ENCODE data around the gene PIGP. TPM values are rescaled to one million over a fixed set of nuclear protein-coding genes. Genes with fewer than 3 reads are reported as not detected.

The PIGP gene
- total and polyA plus RNA-seq, 2 of the 8 experiments (the other 6 are each of a cell fraction or from before 2014, with no cell fraction given), result 11.3 to 18.0 TPM

DNA sequence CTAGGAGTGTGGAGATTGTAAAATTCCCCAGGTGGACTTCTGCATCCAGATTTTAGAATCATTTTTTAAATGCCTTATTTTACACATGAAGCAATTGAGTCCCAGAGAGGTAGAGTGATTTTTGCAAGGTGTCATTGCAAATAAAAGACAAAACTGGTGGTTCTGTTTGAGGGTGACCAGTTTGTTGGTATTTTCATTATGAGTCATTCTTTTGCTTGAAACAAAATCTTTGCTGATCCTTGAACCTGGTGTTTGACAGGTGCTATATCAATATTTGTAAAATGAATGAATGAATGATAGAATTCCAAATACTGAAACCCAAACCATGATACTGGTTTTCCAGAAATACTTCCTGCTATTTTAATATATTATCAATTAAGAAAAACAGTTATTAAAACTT lies 44.3 kb upstream of the PIGP start:
- Histone ChIP-seq H3K4me1 (replicated peaks in 1 of 4; ENCODE audit: control insufficient read depth in 3 of 4, insufficient read depth in 4 of 4, low read length in 3 of 4) (no peaks in the 10 kb centered on the region), H3K23ac (ENCODE audit: insufficient read length) (no peak overlapping the region), H3K56ac (replicated peaks; ENCODE audit: insufficient read length, low read depth, low read length) (no peak overlapping the region), H2AFZ (ENCODE audit: low read length) (no peak overlapping the region), H3K18ac (ENCODE audit: extremely low read depth, low read length) (no peak overlapping the region), H3K36me3 (ENCODE audit: control insufficient read depth in 2 of 4, insufficient read depth in 4 of 4, low read length in 3 of 4) (no peaks in the 10 kb centered on the region), H3K9me3 (ENCODE audit: insufficient read depth in 2 of 2, low read depth in 1 of 2, low read length in 1 of 2) (no peaks in the 10 kb centered on the region), H4K20me1 (replicated peaks in 1 of 2; ENCODE audit: control insufficient read depth in 1 of 2, insufficient read depth in 2 of 2, low read length in 2 of 2) (no peaks in the 10 kb centered on the region), H3K79me2 (ENCODE audit: control insufficient read depth in 1 of 2, insufficient read depth in 2 of 2, low read length in 2 of 2) (no peaks in the 10 kb centered on the region), H4K91ac (replicated peaks; ENCODE audit: insufficient read length, low read length) (no peak overlapping the region), H3K4me3 (ENCODE audit: extremely low read depth in 1 of 4, insufficient read depth in 2 of 4, low read depth in 3 of 4, low read length in 4 of 4) (no peak overlapping the region), H2BK15ac (ENCODE audit: low read length) (no peak overlapping the region), H3K23me2 (ENCODE audit: low read depth, low read length) (no peaks in the 10 kb centered on the region), H2BK5ac (ENCODE audit: low read depth, low read length) (no peak overlapping the region), H3K4ac (replicated peaks; ENCODE audit: insufficient read length, low read depth, low read length) (no peak overlapping the region), H2BK20ac (ENCODE audit: low read length) (no peak overlapping the region), H3K9ac (replicated peaks in 1 of 4; ENCODE audit: extremely low read depth in 1 of 4, low read depth in 3 of 4, low read length in 3 of 4) (no peak overlapping the region), H3K14ac (ENCODE audit: insufficient read length) (no peak overlapping the region), H4K5ac (ENCODE audit: insufficient read length, low read depth, low read length) (no peak overlapping the region), H2BK120ac (replicated peaks; ENCODE audit: low read depth, low read length) (no peak overlapping the region), H3K79me1 (ENCODE audit: low read depth, low read length) (no peaks in the 10 kb centered on the region), H2AK5ac (ENCODE audit: low read depth, low read length) (no peak overlapping the region), H4K8ac (ENCODE audit: extremely low read depth, insufficient read depth, low read length) (no peak overlapping the region), H2BK12ac (ENCODE audit: low read depth, low read length) (no peak overlapping the region), H3K27ac (ENCODE audit: low read depth, low read length) (no peak overlapping the region), H3K4me2 (ENCODE audit: insufficient read depth in 1 of 2, low read depth in 2 of 2, low read length in 2 of 2) (no peak overlapping the region), H3K27me3 (replicated peaks in 1 of 4; ENCODE audit: control insufficient read depth in 3 of 4, extremely low read depth in 1 of 4, insufficient read depth in 3 of 4, low read length in 3 of 4) (no peaks in the 10 kb centered on the region)
- TF ChIP-seq TCF12 (IDR thresholded peaks at IDR 0.05; ENCODE audit: low read depth, low read length), result no peak
- TF ChIP-seq BRCA1 (IDR thresholded peaks at IDR 0.05; ENCODE audit: low read depth, low read length), result no peak
- no peak for TF ChIP-seq CBX5 (IDR thresholded peaks at IDR 0.05; ENCODE audit: low read depth, low read length)
- TF ChIP-seq EGR1 (IDR thresholded peaks at IDR 0.05; ENCODE audit: borderline replicate concordance, low read depth, low read length), result no peak
- TF ChIP-seq JUND (IDR thresholded peaks at IDR 0.05; ENCODE audit: low read length), result no peak
- TF ChIP-seq RNF2 (IDR thresholded peaks at IDR 0.05; ENCODE audit: borderline replicate concordance, low read depth, low read length, missing control alignments, poor library complexity, severe bottlenecking), result no peak
- no peak for TF ChIP-seq HDAC2 (IDR thresholded peaks at IDR 0.05; ENCODE audit: borderline replicate concordance in 1 of 2, low read depth in 2 of 2, low read length in 2 of 2)
- FAIRE-seq, result no peak
- ChIA-PET CTCF (ENCODE audit: partially characterized antibody) (no interaction called here), POLR2A (ENCODE audit: partially characterized antibody) (no interaction called here)
- DNase-seq (ENCODE audit: low read depth in 1 of 2, low spot score in 2 of 2), result no peak

Data from H1 (cell line).